HG03095 (cell line): Measurements from ENCODE around the gene BLOC1S3.

ENCODE experiments used
- ATAC-seq: cut with Tn5 transposase; IDR thresholded peaks from one replicate; pipeline ENCODE4 v1.9.1; 2021; ENCODE audit warnings: moderate library complexity; ENCODE audit not compliant: unreplicated experiment

Gene BLOC1S3

GRCh38 chr19:45145270-45146189 lies 33.1 kb upstream of the BLOC1S3 start:
- no peak for ATAC-seq

- ATAC-seq = no peak
Measured at GRCh38 chr19:45146251-45146650, 32.3 kb upstream of the BLOC1S3 start.

GRCh38 chr19:45146741-45147205 lies 31.8 kb upstream of the BLOC1S3 start:
- no peak for ATAC-seq

GRCh38 chr19:45147835-45148676 lies 30.5 kb upstream of the BLOC1S3 start:
- no peak for ATAC-seq

- ATAC-seq = no peak
Measured at GRCh38 chr19:45149129-45149528, 29.5 kb upstream of the BLOC1S3 start.

- no peak for ATAC-seq
Measured at GRCh38 chr19:45150180-45150579, 28.4 kb upstream of the BLOC1S3 start.

GRCh38 chr19:45150751-45151281 lies 27.8 kb upstream of the BLOC1S3 start:
- no peak for ATAC-seq

- ATAC-seq = no peak
Measured at GRCh38 chr19:45151320-45151719, 27.3 kb upstream of the BLOC1S3 start.

GRCh38 chr19:45151821-45152503 lies 26.6 kb upstream of the BLOC1S3 start:
- ATAC-seq = no peak

- ATAC-seq = no peak
Measured at GRCh38 chr19:45152504-45153338, 25.9 kb upstream of the BLOC1S3 start.

GRCh38 chr19:45153339-45154063 lies 25.1 kb upstream of the BLOC1S3 start:
- no peak for ATAC-seq

GRCh38 chr19:45154064-45154827 lies 24.3 kb upstream of the BLOC1S3 start:
- ATAC-seq = no peak

GRCh38 chr19:45156011-45156630 lies 22.5 kb upstream of the BLOC1S3 start:
- ATAC-seq = no peak

- no peak for ATAC-seq
Measured at GRCh38 chr19:45156751-45157150, 21.8 kb upstream of the BLOC1S3 start.

GRCh38 chr19:45158503-45159209 lies 19.9 kb upstream of the BLOC1S3 start:
- no peak for ATAC-seq

GRCh38 chr19:45159210-45159970 lies 19.2 kb upstream of the BLOC1S3 start:
- ATAC-seq = no peak

- ATAC-seq = no peak
Measured at GRCh38 chr19:45159971-45160324, 18.6 kb upstream of the BLOC1S3 start.
